HepG2 (cell line): Measurements from ENCODE around the gene BAZ2A. TPM values are rescaled to one million over a fixed set of nuclear protein-coding genes. Genes with fewer than 3 reads are reported as not detected.
A peak's percentile ranks its signal among the peaks of the same experiment; 100 is the strongest.

ENCODE experiments used
- CEBPB ChIP-seq: IDR thresholded peaks from 2 replicates; pipeline ENCODE4 v1.6.1; 2011; ENCODE audit warnings: low read depth, low read length, improper control_type of control experiment, borderline replicate concordance
- DPF2 ChIP-seq: sonication (generic); formaldehyde crosslinking; IDR thresholded peaks from 2 replicates; pipeline ENCODE4 v1.4.0; 2020; ENCODE audit warnings: mild to moderate bottlenecking, low read depth, missing genetic modification reagents, borderline replicate concordance
- E2F2 ChIP-seq: sonication (generic); formaldehyde crosslinking; IDR thresholded peaks from 2 replicates; pipeline ENCODE4 v1.4.0; 2020; ENCODE audit warnings: missing genetic modification reagents, borderline replicate concordance
- ELF3 ChIP-seq: IDR thresholded peaks from 2 replicates; pipeline ENCODE4 v1.6.1; 2016; ENCODE audit warnings: missing genetic modification reagents, missing compliant biosample characterization
- GATA4 ChIP-seq: sonication (generic); IDR thresholded peaks from 2 replicates; pipeline ENCODE4 v1.6.1; 2016; ENCODE audit warnings: antibody characterized with exemption, low read depth, borderline replicate concordance
- HDAC2 ChIP-seq: sonication (generic); formaldehyde crosslinking; IDR thresholded peaks from 2 replicates; pipeline ENCODE4 v1.4.0; 2020; ENCODE audit warnings: missing genetic modification reagents
- KDM5A ChIP-seq: fragments of 200-600 bp; sonication (generic); IDR thresholded peaks from 2 replicates; pipeline ENCODE4 v1.7.0; 2018; ENCODE audit warnings: antibody characterized with exemption, mild to moderate bottlenecking, low read length, borderline replicate concordance
- MAFK ChIP-seq, 2 experiments: IDR thresholded peaks in 1 of 2; conservative IDR thresholded peaks in 1 of 2; 2 replicates each; pipeline ENCODE4 v1.6.1; 2011; ENCODE audit warnings: improper control_type of control experiment in 2 of 2, low read length in 2 of 2
- MXD3 ChIP-seq: IDR thresholded peaks from 2 replicates; pipeline ENCODE4 v1.6.1; 2016; ENCODE audit warnings: mild to moderate bottlenecking, missing biosample characterization, missing genetic modification reagents
- NAIF1 ChIP-seq: sonication (generic); formaldehyde crosslinking; IDR thresholded peaks from 2 replicates; pipeline ENCODE4 v1.5.0; 2020; ENCODE audit warnings: mild to moderate bottlenecking, missing genetic modification reagents, borderline replicate concordance
- REL ChIP-seq: sonication (generic); formaldehyde crosslinking; conservative IDR thresholded peaks from 2 replicates; pipeline ENCODE4 v1.8.0; 2022; ENCODE audit warnings: mild to moderate bottlenecking, missing genetic modification reagents, moderate library complexity
- RFX3 ChIP-seq: IDR thresholded peaks from 2 replicates; pipeline ENCODE4 v1.6.1; 2016; ENCODE audit warnings: missing biosample characterization, missing genetic modification reagents
- SMAD9 ChIP-seq: sonication (generic); formaldehyde crosslinking; IDR thresholded peaks from 2 replicates; pipeline ENCODE4 v1.5.1; 2020; ENCODE audit warnings: mild to moderate bottlenecking, missing genetic modification reagents
- YEATS2 ChIP-seq: sonication (generic); formaldehyde crosslinking; IDR thresholded peaks from 2 replicates; pipeline ENCODE4 v1.4.0; 2020; ENCODE audit warnings: missing genetic modification reagents, borderline replicate concordance
- ZNF333 ChIP-seq: sonication (generic); formaldehyde crosslinking; IDR thresholded peaks from 2 replicates; pipeline ENCODE4 v1.4.0; 2020; ENCODE audit warnings: mild to moderate bottlenecking, missing genetic modification reagents, borderline replicate concordance
- ZNF33B ChIP-seq: sonication (generic); formaldehyde crosslinking; IDR thresholded peaks from 2 replicates; pipeline ENCODE4 v1.5.1; 2020; ENCODE audit warnings: mild to moderate bottlenecking, missing genetic modification reagents
- ZNF563 ChIP-seq: sonication (generic); formaldehyde crosslinking; IDR thresholded peaks from 2 replicates; pipeline ENCODE4 v1.8.0; 2022; ENCODE audit warnings: mild to moderate bottlenecking, moderate library complexity, missing genetic modification reagents
- ZNF577 ChIP-seq: sonication (generic); formaldehyde crosslinking; IDR thresholded peaks from 2 replicates; pipeline ENCODE4 v1.4.0; 2020; ENCODE audit warnings: mild to moderate bottlenecking, low read depth, missing genetic modification reagents, borderline replicate concordance
- ZNF691 ChIP-seq: sonication (generic); formaldehyde crosslinking; IDR thresholded peaks from 2 replicates; pipeline ENCODE4 v1.4.0; 2020; ENCODE audit warnings: missing genetic modification reagents, low read depth, mild to moderate bottlenecking, borderline replicate concordance
- polyA plus RNA-seq, 8 experiments: library from polyadenylated mRNA; depleted of rRNA in 3 of 8; stranded (reverse) in 7 of 8; unstranded in 1 of 8; fragments of >200 nt; fragmentation: Illumina TruSeq in 4 of 8; extraction: Trizol in 4 of 8; gene quantifications; 2 replicates each; pipeline versions ENCODE4 v1.2.1 to v1.2.3, GENCODE V29; 2011 to 2016; ENCODE audit warnings: low read depth in 4 of 8, missing spikeins in 1 of 8, mixed read lengths in 1 of 8; ENCODE audit not compliant: insufficient read depth in 1 of 8
- total RNA-seq, 5 experiments: library from RNA; depleted of rRNA; stranded (reverse); fragments of >200 nt; fragmentation: Illumina TruSeq; extraction: Trizol; gene quantifications; 2 replicates each; pipeline ENCODE4 v1.2.3, GENCODE V29; 2016; ENCODE audit warnings: low read depth in 1 of 5
- TF ChIP-seq, protein P1 (sequence below): sonication (generic); formaldehyde crosslinking; IDR thresholded peaks from 2 replicates; pipeline ENCODE4 v1.4.0; 2020; ENCODE audit warnings: missing genetic modification reagents
- TF ChIP-seq, protein P2 (sequence below): IDR thresholded peaks from 2 replicates; pipeline ENCODE4 v1.6.1; 2016; ENCODE audit warnings: low read depth, borderline replicate concordance
- TF ChIP-seq, protein P3 (sequence below): sonication (generic); formaldehyde crosslinking; IDR thresholded peaks from 2 replicates; pipeline ENCODE4 v1.8.0; 2022; ENCODE audit warnings: mild to moderate bottlenecking, missing genetic modification reagents; ENCODE audit not compliant: insufficient replicate concordance

BAZ2A gene
- total and polyA plus RNA-seq, 2 of the 13 experiments (the other 11 are each of a cell fraction or from before 2014, with no cell fraction given), result 21.8 to 73.5 TPM

GRCh38 chr12:56645717-56646446 lies 15.8 kb upstream of the BAZ2A start, which contains the start of gene ATP5F1B (continued):
- TF ChIP-seq, protein P1, sequence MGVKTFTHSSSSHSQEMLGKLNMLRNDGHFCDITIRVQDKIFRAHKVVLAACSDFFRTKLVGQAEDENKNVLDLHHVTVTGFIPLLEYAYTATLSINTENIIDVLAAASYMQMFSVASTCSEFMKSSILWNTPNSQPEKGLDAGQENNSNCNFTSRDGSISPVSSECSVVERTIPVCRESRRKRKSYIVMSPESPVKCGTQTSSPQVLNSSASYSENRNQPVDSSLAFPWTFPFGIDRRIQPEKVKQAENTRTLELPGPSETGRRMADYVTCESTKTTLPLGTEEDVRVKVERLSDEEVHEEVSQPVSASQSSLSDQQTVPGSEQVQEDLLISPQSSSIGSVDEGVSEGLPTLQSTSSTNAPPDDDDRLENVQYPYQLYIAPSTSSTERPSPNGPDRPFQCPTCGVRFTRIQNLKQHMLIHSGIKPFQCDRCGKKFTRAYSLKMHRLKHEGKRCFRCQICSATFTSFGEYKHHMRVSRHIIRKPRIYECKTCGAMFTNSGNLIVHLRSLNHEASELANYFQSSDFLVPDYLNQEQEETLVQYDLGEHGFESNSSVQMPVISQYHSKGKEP (CRISPR knock-in tag), result peak; percentile 75; the same call in 1 of the 2 replicates
- TF ChIP-seq YEATS2 (CRISPR knock-in tag) (peak; percentile 87; the same call in 1 of the 2 replicates), ZNF563 (CRISPR knock-in tag) (peak; percentile 84), ZNF691 (CRISPR knock-in tag) (no peak), CEBPB (0 out of 2 replicates have a peak, but pooled peaks have one; percentile 2), REL (CRISPR knock-in tag) (0 out of 2 replicates have a peak, but pooled peaks have one; percentile 77), E2F2 (CRISPR knock-in tag) (peak; percentile 40; the same call in 1 of the 2 replicates), GATA4 (peak; percentile 70), ZNF577 (CRISPR knock-in tag) (peak; percentile 83; the same call in 1 of the 2 replicates), MXD3 (peak; percentile 92; the same call in 1 of the 2 replicates), HDAC2 (CRISPR knock-in tag) (peak; percentile 15; the same call in 1 of the 2 replicates), ZNF33B (CRISPR knock-in tag) (0 out of 2 replicates have a peak, but pooled peaks have one; percentile 17), ELF3 (CRISPR knock-in tag) (peak; percentile 30), SMAD9 (CRISPR knock-in tag) (0 out of 2 replicates have a peak, but pooled peaks have one; percentile 5), RFX3 (CRISPR knock-in tag) (0 out of 2 replicates have a peak, but pooled peaks have one; percentile 32), MAFK (conservative IDR thresholded peaks at IDR 0.05 in 1 of 2, IDR thresholded peaks at IDR 0.05 in 1 of 2; ENCODE audit: low read length in 2 of 2) (no peak), DPF2 (CRISPR knock-in tag) (no peak), ZNF333 (no peak), NAIF1 (CRISPR knock-in tag) (no peak), KDM5A (peak; percentile 81; the same call in 1 of the 2 replicates)
- TF ChIP-seq, protein P2, sequence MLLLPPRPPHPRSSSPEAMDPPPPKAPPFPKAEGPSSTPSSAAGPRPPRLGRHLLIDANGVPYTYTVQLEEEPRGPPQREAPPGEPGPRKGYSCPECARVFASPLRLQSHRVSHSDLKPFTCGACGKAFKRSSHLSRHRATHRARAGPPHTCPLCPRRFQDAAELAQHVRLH (CRISPR knock-in tag), result 0 out of 2 replicates have a peak, but pooled peaks have one; percentile 74
- TF ChIP-seq, protein P3, sequence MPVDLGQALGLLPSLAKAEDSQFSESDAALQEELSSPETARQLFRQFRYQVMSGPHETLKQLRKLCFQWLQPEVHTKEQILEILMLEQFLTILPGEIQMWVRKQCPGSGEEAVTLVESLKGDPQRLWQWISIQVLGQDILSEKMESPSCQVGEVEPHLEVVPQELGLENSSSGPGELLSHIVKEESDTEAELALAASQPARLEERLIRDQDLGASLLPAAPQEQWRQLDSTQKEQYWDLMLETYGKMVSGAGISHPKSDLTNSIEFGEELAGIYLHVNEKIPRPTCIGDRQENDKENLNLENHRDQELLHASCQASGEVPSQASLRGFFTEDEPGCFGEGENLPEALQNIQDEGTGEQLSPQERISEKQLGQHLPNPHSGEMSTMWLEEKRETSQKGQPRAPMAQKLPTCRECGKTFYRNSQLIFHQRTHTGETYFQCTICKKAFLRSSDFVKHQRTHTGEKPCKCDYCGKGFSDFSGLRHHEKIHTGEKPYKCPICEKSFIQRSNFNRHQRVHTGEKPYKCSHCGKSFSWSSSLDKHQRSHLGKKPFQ (CRISPR knock-in tag), result peak; percentile 58
